Progenitor cell of endocrine pancreas (in vitro differentiated cells): ENCODE data around the gene DNM3. TPM values are rescaled to one million over a fixed set of nuclear protein-coding genes. Genes with fewer than 3 reads are reported as not detected.

Source experiments
- DNase-seq: peaks from one replicate; pipeline ENCODE4 v3.0.0; 2021; ENCODE audit warnings: low spot score; ENCODE audit not compliant: unreplicated experiment
- H3K27ac Mint-ChIP-seq: 2 replicates; pipeline ENCODE4 v1.8.0; 2021; ENCODE audit warnings: mild to moderate bottlenecking, moderate library complexity, mixed read lengths
- H3K27me3 Mint-ChIP-seq: 2 replicates; pipeline ENCODE4 v1.8.0; 2021; ENCODE audit warnings: mixed read lengths
- H3K36me3 Mint-ChIP-seq: 2 replicates; pipeline ENCODE4 v1.8.0; 2022; ENCODE audit warnings: mixed read lengths; ENCODE audit not compliant: insufficient read depth
- H3K4me1 Mint-ChIP-seq: 2 replicates; pipeline ENCODE4 v1.8.0; 2021; ENCODE audit warnings: low read depth, mixed read lengths
- H3K4me3 Mint-ChIP-seq: 2 replicates; pipeline ENCODE4 v1.8.0; 2021; ENCODE audit warnings: low read depth, mild to moderate bottlenecking, moderate library complexity, mixed read lengths
- H3K9me3 Mint-ChIP-seq: 2 replicates; pipeline ENCODE4 v1.8.0; 2021; ENCODE audit warnings: low read depth, mixed read lengths
- CTCF ChIP-seq: fragments of 200-600 bp; sonication (generic); IDR thresholded peaks from one replicate; pipeline ENCODE4 v1.5.0; 2021; ENCODE audit warnings: antibody characterized with exemption, mild to moderate bottlenecking; ENCODE audit not compliant: unreplicated experiment
- total RNA-seq: library from RNA; stranded (reverse); gene quantifications from 2 replicates; pipeline ENCODE4 v1.2.1, GENCODE V29; 2021

Gene DNM3
- total RNA-seq, 1 donor from 2014 or later = 0.48 TPM

- Mint-ChIP-seq H3K27me3 (no peaks in the 10 kb centered on the region), H3K9me3 (peaks cover under 1% of the 10 kb centered on the region), H3K27ac (no peak overlapping the region), H3K36me3 (no peaks in the 10 kb centered on the region), H3K4me1 (no peaks in the 10 kb centered on the region), H3K4me3 (no peak overlapping the region)
- TF ChIP-seq CTCF = no peak
- DNase-seq = no peak
Measured at GRCh38 chr1:172320733-172321132, 479.4 kb downstream of the DNM3 start.

- H3K9me3 Mint-ChIP-seq = no peaks in the 10 kb centered on the region
- H3K27ac Mint-ChIP-seq = no peak overlapping the region
- no peak for DNase-seq
- H3K4me1 Mint-ChIP-seq = no peaks in the 10 kb centered on the region
- no peaks in the 10 kb centered on the region for H3K36me3 Mint-ChIP-seq
- no peaks in the 10 kb centered on the region for H3K27me3 Mint-ChIP-seq
- TF ChIP-seq CTCF = no peak
- H3K4me3 Mint-ChIP-seq = no peak overlapping the region
Measured at GRCh38 chr1:172321451-172321850, 480.2 kb downstream of the DNM3 start.

GRCh38 chr1:172322219-172323061, 481.1 kb downstream of the DNM3 start:
- H3K36me3 Mint-ChIP-seq = no peaks in the 10 kb centered on the region
- no peak overlapping the region for H3K4me3 Mint-ChIP-seq
- H3K27me3 Mint-ChIP-seq = no peaks in the 10 kb centered on the region
- TF ChIP-seq CTCF = no peak
- no peak for DNase-seq
- H3K4me1 Mint-ChIP-seq = no peaks in the 10 kb centered on the region
- H3K9me3 Mint-ChIP-seq = no peaks in the 10 kb centered on the region
- no peak overlapping the region for H3K27ac Mint-ChIP-seq

- Mint-ChIP-seq H3K27me3 (no peaks in the 10 kb centered on the region), H3K27ac (no peak overlapping the region), H3K4me1 (no peaks in the 10 kb centered on the region), H3K9me3 (no peaks in the 10 kb centered on the region), H3K36me3 (no peaks in the 10 kb centered on the region), H3K4me3 (no peak overlapping the region)
- no peak for TF ChIP-seq CTCF
- DNase-seq = no peak
Measured at GRCh38 chr1:172323686-172324085, 482.4 kb downstream of the DNM3 start.

- H3K27ac Mint-ChIP-seq = no peak overlapping the region
Measured at GRCh38 chr1:172324086-172324485, 482.8 kb downstream of the DNM3 start.

More at GRCh38 chr1:172324086-172324485, 482.8 kb downstream of the DNM3 start:
- no peak for TF ChIP-seq CTCF
- Mint-ChIP-seq H3K9me3 (no peaks in the 10 kb centered on the region), H3K4me3 (no peak overlapping the region), H3K27me3 (no peaks in the 10 kb centered on the region), H3K4me1 (no peaks in the 10 kb centered on the region), H3K36me3 (no peaks in the 10 kb centered on the region)
- DNase-seq = no peak
